GM23338 (cell line): Measurements from ENCODE around the gene FCHSD2. TPM values are rescaled to one million over a fixed set of nuclear protein-coding genes. Genes with fewer than 3 reads are reported as not detected.

Experiments
- ATAC-seq: fragments of 200-7000 bp; cut with Tn5 transposase; 3 replicates; pipeline ENCODE4 v1.9.1; 2020
- DNase-seq: peaks from one replicate; pipeline ENCODE4 v3.0.0-alpha.2; 2015; ENCODE audit warnings: low spot score
- H2AFZ ChIP-seq: fragments of 200-600 bp; sonication (generic); 2 replicates; pipeline ENCODE4 v1.8.0; 2016; ENCODE audit warnings: antibody characterized with exemption, mild to moderate bottlenecking, moderate library complexity
- H3F3A ChIP-seq: fragments of 200-600 bp; sonication (generic); replicated peaks from 2 replicates; pipeline ENCODE4 v1.8.0; 2017; ENCODE audit warnings: antibody characterized with exemption, mixed run types, low read depth
- H3K27ac ChIP-seq: fragments of 200-600 bp; sonication (generic); 2 replicates; pipeline ENCODE4 v1.6.1; 2016; ENCODE audit warnings: low read depth
- H3K27me3 ChIP-seq: fragments of 200-600 bp; sonication (generic); 2 replicates; pipeline ENCODE4 v1.8.0; 2016; ENCODE audit warnings: mild to moderate bottlenecking, mixed run types, moderate library complexity; ENCODE audit not compliant: insufficient read depth
- H3K36me3 ChIP-seq: fragments of 200-600 bp; sonication (generic); 2 replicates; pipeline ENCODE4 v1.8.0; 2016; ENCODE audit warnings: mild to moderate bottlenecking; ENCODE audit not compliant: insufficient read depth
- H3K4me1 ChIP-seq: fragments of 200-600 bp; sonication (generic); 2 replicates; pipeline ENCODE4 v1.8.0; 2016; ENCODE audit warnings: mild to moderate bottlenecking, moderate library complexity; ENCODE audit not compliant: insufficient read depth
- H3K4me2 ChIP-seq: fragments of 200-600 bp; sonication (generic); 2 replicates; pipeline ENCODE4 v1.7.1; 2017; ENCODE audit warnings: mixed run types
- H3K4me3 ChIP-seq: fragments of 200-600 bp; sonication (generic); 2 replicates; pipeline ENCODE4 v1.6.1; 2016; ENCODE audit warnings: mixed run types
- H3K79me2 ChIP-seq: fragments of 200-600 bp; sonication (generic); replicated peaks from 2 replicates; pipeline ENCODE4 v1.8.0; 2017; ENCODE audit warnings: mild to moderate bottlenecking; ENCODE audit not compliant: insufficient read depth
- H3K9me2 ChIP-seq: fragments of 200-600 bp; sonication (generic); 2 replicates; pipeline ENCODE4 v1.8.0; 2017; ENCODE audit not compliant: insufficient read depth
- H4K20me1 ChIP-seq: fragments of 200-600 bp; sonication (generic); replicated peaks from 2 replicates; pipeline ENCODE4 v1.8.0; 2017; ENCODE audit warnings: mild to moderate bottlenecking; ENCODE audit not compliant: insufficient read depth
- H3K27ac Mint-ChIP-seq: 2 replicates; pipeline ENCODE4 v1.8.0; 2020; ENCODE audit warnings: inconsistent platforms, mild to moderate bottlenecking, moderate library complexity, mixed read lengths
- H3K27me3 Mint-ChIP-seq: 3 replicates; pipeline ENCODE4 v1.8.0; 2022; ENCODE audit warnings: low read depth, mild to moderate bottlenecking, moderate library complexity, mixed read lengths, inconsistent platforms; ENCODE audit not compliant: insufficient read depth, poor library complexity
- H3K36me3 Mint-ChIP-seq: 3 replicates; pipeline ENCODE4 v1.8.0; 2021; ENCODE audit warnings: low read depth, mild to moderate bottlenecking, inconsistent platforms, moderate library complexity, mixed read lengths
- H3K4me1 Mint-ChIP-seq: 3 replicates; pipeline ENCODE4 v1.8.0; 2020; ENCODE audit warnings: mild to moderate bottlenecking, inconsistent platforms, mixed read lengths
- H3K4me3 Mint-ChIP-seq: 3 replicates; pipeline ENCODE4 v1.8.0; 2021; ENCODE audit warnings: moderate library complexity, mild to moderate bottlenecking, inconsistent platforms, mixed read lengths
- H3K9me3 Mint-ChIP-seq: 3 replicates; pipeline ENCODE4 v1.8.0; 2020; ENCODE audit warnings: moderate library complexity, mild to moderate bottlenecking, inconsistent platforms, mixed read lengths
- CREB1 ChIP-seq: fragments of 250-450 bp; sonication (Bioruptor Pico); IDR thresholded peaks from 2 replicates; pipeline ENCODE4 v1.5.0; 2020; ENCODE audit warnings: low read depth, mild to moderate bottlenecking, moderate library complexity
- EZH2 ChIP-seq: fragments of 200-600 bp; sonication (generic); IDR thresholded peaks from one replicate; pipeline ENCODE4 v1.8.0; 2017; ENCODE audit warnings: antibody characterized with exemption, mild to moderate bottlenecking, low read depth; ENCODE audit not compliant: unreplicated experiment
- EZH2phosphoT487 ChIP-seq: fragments of 200-600 bp; sonication (generic); IDR thresholded peaks from one replicate; pipeline ENCODE4 v1.8.1; 2018; ENCODE audit warnings: antibody characterized with exemption; ENCODE audit not compliant: unreplicated experiment
- JUNB ChIP-seq: IDR thresholded peaks from one replicate; pipeline ENCODE4 v1.6.1; 2016; ENCODE audit warnings: antibody characterized with exemption; ENCODE audit not compliant: unreplicated experiment
- NANOG ChIP-seq: IDR thresholded peaks from 2 replicates; pipeline ENCODE4 v1.6.1; 2016; ENCODE audit warnings: antibody characterized with exemption, borderline replicate concordance
- POLR2AphosphoS5 ChIP-seq: IDR thresholded peaks from 2 replicates; pipeline ENCODE4 v1.6.1; 2016; ENCODE audit warnings: antibody characterized with exemption, low read depth
- ZNF114 ChIP-seq: fragments of 250-450 bp; sonication (Bioruptor Pico); IDR thresholded peaks from 2 replicates; pipeline ENCODE4 v1.5.0; 2020; ENCODE audit warnings: mild to moderate bottlenecking, moderate library complexity
- ZNF331 ChIP-seq: fragments of 250-450 bp; sonication (Bioruptor Pico); IDR thresholded peaks from 2 replicates; pipeline ENCODE4 v1.5.0; 2020; ENCODE audit warnings: low read depth, mild to moderate bottlenecking, moderate library complexity
- polyA plus RNA-seq: library from polyadenylated mRNA; unstranded; fragments of >200 nt; fragmentation: Nextera tagmentation; extraction: Ambion mirVana; gene quantifications from 2 replicates; pipeline ENCODE4 v1.2.1, GENCODE V29; 2016
- total RNA-seq: library from RNA; depleted of rRNA; stranded (reverse); fragments of >200 nt; shearing (Covaris generic); gene quantifications from 2 replicates; pipeline ENCODE4 v1.2.3, GENCODE V29; 2014
- TF ChIP-seq, protein P1 (sequence below): IDR thresholded peaks from one replicate; pipeline ENCODE4 v1.6.1; 2018; ENCODE audit warnings: antibody characterized with exemption; ENCODE audit not compliant: unreplicated experiment
- TF ChIP-seq, protein P2 (sequence below): IDR thresholded peaks from 2 replicates; pipeline ENCODE4 v1.6.1; 2016; ENCODE audit warnings: antibody characterized with exemption
- TF ChIP-seq, protein P3 (sequence below), 2 experiments: fragments of 200-600 bp in 1 of 2; sonication (generic) in 1 of 2; conservative IDR thresholded peaks; 2 replicates each; pipeline versions ENCODE4 v1.5.1 to v1.6.1; 2016 to 2017; ENCODE audit warnings: antibody characterized with exemption in 2 of 2, low read depth in 2 of 2, mild to moderate bottlenecking in 2 of 2, moderate library complexity in 1 of 2
- TF ChIP-seq, protein P4 (sequence below): fragments of 250-450 bp; sonication (Bioruptor Pico); IDR thresholded peaks from 2 replicates; pipeline ENCODE4 v1.5.0; 2020; ENCODE audit warnings: mild to moderate bottlenecking, moderate library complexity

The FCHSD2 gene
- total and polyA plus RNA-seq, 2 experiments from 2014 or later, result 3.6 to 5.2 TPM

DNA sequence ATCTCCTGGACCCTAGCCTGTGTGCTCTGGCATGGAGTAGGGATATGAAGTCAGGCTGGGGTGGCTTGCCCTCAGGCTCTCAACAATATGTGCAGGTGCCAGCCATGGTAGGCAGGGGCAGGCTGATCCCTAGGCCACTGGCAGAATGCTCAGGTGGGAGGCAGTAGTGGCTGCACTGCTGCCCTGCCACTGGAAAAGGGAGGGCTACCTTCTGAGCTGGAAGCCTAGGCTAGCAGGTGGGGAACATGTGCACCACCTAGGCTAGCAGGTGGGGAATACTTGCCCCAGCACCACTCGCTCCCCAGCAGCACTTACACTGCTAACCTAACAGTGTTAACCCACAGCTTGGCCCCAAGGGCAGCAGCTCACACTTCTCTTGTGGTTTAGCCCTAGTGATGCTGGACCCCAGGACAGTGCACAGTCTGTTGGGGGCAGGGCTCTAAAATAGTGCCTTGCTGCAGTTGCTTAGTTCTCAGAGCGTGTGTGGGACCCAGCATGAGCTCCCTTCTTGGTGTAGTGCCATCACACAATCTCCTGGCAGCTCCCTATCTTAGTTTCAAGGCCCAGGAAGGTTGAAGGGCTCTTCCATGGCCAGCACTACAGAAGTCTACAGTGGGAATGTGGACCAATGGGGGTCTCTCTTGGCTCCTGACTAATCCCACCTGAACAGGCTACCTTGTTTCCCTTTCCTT lies 130.8 kb downstream of the FCHSD2 start (continued):
- TF ChIP-seq CREB1 (CRISPR knock-in tag) (no peak), POLR2AphosphoS5 (no peak), JUNB (no peak), ZNF114 (CRISPR knock-in tag) (no peak), EZH2 (no peak), EZH2phosphoT487 (no peak), NANOG (no peak)
- TF ChIP-seq, protein P1, sequence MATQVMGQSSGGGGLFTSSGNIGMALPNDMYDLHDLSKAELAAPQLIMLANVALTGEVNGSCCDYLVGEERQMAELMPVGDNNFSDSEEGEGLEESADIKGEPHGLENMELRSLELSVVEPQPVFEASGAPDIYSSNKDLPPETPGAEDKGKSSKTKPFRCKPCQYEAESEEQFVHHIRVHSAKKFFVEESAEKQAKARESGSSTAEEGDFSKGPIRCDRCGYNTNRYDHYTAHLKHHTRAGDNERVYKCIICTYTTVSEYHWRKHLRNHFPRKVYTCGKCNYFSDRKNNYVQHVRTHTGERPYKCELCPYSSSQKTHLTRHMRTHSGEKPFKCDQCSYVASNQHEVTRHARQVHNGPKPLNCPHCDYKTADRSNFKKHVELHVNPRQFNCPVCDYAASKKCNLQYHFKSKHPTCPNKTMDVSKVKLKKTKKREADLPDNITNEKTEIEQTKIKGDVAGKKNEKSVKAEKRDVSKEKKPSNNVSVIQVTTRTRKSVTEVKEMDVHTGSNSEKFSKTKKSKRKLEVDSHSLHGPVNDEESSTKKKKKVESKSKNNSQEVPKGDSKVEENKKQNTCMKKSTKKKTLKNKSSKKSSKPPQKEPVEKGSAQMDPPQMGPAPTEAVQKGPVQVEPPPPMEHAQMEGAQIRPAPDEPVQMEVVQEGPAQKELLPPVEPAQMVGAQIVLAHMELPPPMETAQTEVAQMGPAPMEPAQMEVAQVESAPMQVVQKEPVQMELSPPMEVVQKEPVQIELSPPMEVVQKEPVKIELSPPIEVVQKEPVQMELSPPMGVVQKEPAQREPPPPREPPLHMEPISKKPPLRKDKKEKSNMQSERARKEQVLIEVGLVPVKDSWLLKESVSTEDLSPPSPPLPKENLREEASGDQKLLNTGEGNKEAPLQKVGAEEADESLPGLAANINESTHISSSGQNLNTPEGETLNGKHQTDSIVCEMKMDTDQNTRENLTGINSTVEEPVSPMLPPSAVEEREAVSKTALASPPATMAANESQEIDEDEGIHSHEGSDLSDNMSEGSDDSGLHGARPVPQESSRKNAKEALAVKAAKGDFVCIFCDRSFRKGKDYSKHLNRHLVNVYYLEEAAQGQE, result no peak
- TF ChIP-seq, protein P2, sequence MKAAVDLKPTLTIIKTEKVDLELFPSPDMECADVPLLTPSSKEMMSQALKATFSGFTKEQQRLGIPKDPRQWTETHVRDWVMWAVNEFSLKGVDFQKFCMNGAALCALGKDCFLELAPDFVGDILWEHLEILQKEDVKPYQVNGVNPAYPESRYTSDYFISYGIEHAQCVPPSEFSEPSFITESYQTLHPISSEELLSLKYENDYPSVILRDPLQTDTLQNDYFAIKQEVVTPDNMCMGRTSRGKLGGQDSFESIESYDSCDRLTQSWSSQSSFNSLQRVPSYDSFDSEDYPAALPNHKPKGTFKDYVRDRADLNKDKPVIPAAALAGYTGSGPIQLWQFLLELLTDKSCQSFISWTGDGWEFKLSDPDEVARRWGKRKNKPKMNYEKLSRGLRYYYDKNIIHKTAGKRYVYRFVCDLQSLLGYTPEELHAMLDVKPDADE, result no peak
- TF ChIP-seq, protein P3, sequence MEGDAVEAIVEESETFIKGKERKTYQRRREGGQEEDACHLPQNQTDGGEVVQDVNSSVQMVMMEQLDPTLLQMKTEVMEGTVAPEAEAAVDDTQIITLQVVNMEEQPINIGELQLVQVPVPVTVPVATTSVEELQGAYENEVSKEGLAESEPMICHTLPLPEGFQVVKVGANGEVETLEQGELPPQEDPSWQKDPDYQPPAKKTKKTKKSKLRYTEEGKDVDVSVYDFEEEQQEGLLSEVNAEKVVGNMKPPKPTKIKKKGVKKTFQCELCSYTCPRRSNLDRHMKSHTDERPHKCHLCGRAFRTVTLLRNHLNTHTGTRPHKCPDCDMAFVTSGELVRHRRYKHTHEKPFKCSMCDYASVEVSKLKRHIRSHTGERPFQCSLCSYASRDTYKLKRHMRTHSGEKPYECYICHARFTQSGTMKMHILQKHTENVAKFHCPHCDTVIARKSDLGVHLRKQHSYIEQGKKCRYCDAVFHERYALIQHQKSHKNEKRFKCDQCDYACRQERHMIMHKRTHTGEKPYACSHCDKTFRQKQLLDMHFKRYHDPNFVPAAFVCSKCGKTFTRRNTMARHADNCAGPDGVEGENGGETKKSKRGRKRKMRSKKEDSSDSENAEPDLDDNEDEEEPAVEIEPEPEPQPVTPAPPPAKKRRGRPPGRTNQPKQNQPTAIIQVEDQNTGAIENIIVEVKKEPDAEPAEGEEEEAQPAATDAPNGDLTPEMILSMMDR (conservative IDR thresholded peaks at IDR 0.05; ENCODE audit: low read depth in 2 of 2), result no peak

DNA sequence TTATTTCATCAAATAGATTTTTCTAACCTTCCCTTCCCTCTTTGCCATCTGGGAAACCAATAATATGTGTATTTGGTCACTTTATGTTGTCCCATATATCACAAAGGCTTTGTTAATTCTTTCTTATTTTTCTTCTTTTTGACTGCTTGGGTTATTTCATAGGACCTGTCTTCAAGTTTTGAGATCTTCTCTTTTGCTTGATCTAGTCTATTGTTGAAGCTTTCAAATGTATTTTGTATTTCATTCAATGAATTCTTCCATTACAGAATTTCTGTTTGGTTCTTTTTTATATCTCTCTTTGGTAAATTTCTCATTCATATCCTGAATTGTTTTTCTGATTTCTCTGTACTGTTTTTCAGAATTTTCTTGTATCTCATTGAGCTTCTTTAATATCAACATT lies 132.1 kb downstream of the FCHSD2 start:
- no peak overlapping the region for H3K27ac Mint-ChIP-seq
- peaks cover 21% of the 10 kb centered on the region for H3K4me1 ChIP-seq
- no peaks in the 10 kb centered on the region for H3K36me3 ChIP-seq
- peaks cover 37% of the 10 kb centered on the region for H3K27me3 Mint-ChIP-seq
- H3K4me1 Mint-ChIP-seq, result peaks cover 22% of the 10 kb centered on the region
- peaks cover 11% of the 10 kb centered on the region; the same call in 2 of the 3 replicates for H3K9me3 Mint-ChIP-seq
- H3K27me3 ChIP-seq, result peaks cover 54% of the 10 kb centered on the region
- H3K4me3 ChIP-seq, result no peak overlapping the region
- DNase-seq (no peak), ATAC-seq (no peak)
- H4K20me1 ChIP-seq, result no peaks in the 10 kb centered on the region
- no peaks in the 10 kb centered on the region for H3K79me2 ChIP-seq
- H2AFZ ChIP-seq, result no peak overlapping the region
- peaks cover 14% of the 10 kb centered on the region; the same call in 2 of the 3 replicates for H3K36me3 Mint-ChIP-seq
- no peaks in the 10 kb centered on the region for H3F3A ChIP-seq
- H3K27ac ChIP-seq, result no peak overlapping the region
- no peak overlapping the region for H3K4me2 ChIP-seq
- H3K9me2 ChIP-seq, result no peaks in the 10 kb centered on the region
- no peak overlapping the region for H3K4me3 Mint-ChIP-seq
- no peak for TF ChIP-seq ZNF331
- TF ChIP-seq, protein P4, sequence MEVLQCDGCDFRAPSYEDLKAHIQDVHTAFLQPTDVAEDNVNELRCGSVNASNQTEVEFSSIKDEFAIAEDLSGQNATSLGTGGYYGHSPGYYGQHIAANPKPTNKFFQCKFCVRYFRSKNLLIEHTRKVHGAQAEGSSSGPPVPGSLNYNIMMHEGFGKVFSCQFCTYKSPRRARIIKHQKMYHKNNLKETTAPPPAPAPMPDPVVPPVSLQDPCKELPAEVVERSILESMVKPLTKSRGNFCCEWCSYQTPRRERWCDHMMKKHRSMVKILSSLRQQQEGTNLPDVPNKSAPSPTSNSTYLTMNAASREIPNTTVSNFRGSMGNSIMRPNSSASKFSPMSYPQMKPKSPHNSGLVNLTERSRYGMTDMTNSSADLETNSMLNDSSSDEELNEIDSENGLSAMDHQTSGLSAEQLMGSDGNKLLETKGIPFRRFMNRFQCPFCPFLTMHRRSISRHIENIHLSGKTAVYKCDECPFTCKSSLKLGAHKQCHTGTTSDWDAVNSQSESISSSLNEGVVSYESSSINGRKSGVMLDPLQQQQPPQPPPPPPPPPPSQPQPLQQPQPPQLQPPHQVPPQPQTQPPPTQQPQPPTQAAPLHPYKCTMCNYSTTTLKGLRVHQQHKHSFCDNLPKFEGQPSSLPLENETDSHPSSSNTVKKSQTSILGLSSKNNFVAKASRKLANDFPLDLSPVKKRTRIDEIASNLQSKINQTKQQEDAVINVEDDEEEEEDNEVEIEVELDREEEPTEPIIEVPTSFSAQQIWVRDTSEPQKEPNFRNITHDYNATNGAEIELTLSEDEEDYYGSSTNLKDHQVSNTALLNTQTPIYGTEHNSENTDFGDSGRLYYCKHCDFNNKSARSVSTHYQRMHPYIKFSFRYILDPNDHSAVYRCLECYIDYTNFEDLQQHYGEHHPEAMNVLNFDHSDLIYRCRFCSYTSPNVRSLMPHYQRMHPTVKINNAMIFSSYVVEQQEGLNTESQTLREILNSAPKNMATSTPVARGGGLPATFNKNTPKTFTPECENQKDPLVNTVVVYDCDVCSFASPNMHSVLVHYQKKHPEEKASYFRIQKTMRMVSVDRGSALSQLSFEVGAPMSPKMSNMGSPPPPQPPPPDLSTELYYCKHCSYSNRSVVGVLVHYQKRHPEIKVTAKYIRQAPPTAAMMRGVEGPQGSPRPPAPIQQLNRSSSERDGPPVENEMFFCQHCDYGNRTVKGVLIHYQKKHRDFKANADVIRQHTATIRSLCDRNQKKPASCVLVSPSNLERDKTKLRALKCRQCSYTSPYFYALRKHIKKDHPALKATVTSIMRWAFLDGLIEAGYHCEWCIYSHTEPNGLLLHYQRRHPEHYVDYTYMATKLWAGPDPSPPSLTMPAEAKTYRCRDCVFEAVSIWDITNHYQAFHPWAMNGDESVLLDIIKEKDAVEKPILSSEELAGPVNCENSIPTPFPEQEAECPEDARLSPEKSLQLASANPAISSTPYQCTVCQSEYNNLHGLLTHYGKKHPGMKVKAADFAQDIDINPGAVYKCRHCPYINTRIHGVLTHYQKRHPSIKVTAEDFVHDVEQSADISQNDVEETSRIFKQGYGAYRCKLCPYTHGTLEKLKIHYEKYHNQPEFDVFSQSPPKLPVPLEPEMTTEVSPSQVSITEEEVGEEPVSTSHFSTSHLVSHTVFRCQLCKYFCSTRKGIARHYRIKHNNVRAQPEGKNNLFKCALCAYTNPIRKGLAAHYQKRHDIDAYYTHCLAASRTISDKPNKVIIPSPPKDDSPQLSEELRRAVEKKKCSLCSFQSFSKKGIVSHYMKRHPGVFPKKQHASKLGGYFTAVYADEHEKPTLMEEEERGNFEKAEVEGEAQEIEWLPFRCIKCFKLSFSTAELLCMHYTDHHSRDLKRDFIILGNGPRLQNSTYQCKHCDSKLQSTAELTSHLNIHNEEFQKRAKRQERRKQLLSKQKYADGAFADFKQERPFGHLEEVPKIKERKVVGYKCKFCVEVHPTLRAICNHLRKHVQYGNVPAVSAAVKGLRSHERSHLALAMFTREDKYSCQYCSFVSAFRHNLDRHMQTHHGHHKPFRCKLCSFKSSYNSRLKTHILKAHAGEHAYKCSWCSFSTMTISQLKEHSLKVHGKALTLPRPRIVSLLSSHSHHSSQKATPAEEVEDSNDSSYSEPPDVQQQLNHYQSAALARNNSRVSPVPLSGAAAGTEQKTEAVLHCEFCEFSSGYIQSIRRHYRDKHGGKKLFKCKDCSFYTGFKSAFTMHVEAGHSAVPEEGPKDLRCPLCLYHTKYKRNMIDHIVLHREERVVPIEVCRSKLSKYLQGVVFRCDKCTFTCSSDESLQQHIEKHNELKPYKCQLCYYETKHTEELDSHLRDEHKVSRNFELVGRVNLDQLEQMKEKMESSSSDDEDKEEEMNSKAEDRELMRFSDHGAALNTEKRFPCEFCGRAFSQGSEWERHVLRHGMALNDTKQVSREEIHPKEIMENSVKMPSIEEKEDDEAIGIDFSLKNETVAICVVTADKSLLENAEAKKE (CRISPR knock-in tag), result no peak
- TF ChIP-seq EZH2, result no peak
- no peak for TF ChIP-seq JUNB
- no peak for TF ChIP-seq EZH2phosphoT487
